Ishikawa (cell line): ENCODE data around the gene GABRR2.

Experiments used
- CEBPB ChIP-seq: IDR thresholded peaks from 2 replicates; pipeline ENCODE4 v1.6.1; 2012
- CREB1 ChIP-seq: IDR thresholded peaks from 2 replicates; pipeline ENCODE4 v1.6.1; 2012; ENCODE audit warnings: low read depth
- EGR1 ChIP-seq: IDR thresholded peaks from 2 replicates; pipeline ENCODE4 v1.6.1; 2012
- EP300 ChIP-seq: IDR thresholded peaks from 2 replicates; pipeline ENCODE4 v1.6.1; 2012; ENCODE audit warnings: borderline replicate concordance
- FOXM1 ChIP-seq: IDR thresholded peaks from 2 replicates; pipeline ENCODE4 v1.6.1; 2012; ENCODE audit warnings: low read depth, borderline replicate concordance
- NFIC ChIP-seq: IDR thresholded peaks from 2 replicates; pipeline ENCODE4 v1.6.1; 2012
- RAD21 ChIP-seq: IDR thresholded peaks from 2 replicates; pipeline ENCODE4 v1.6.1; 2012; ENCODE audit warnings: low read depth
- TAF1 ChIP-seq: IDR thresholded peaks from 2 replicates; pipeline ENCODE4 v1.6.1; 2012; ENCODE audit warnings: low read depth, mild to moderate bottlenecking
- TCF12 ChIP-seq: IDR thresholded peaks from 2 replicates; pipeline ENCODE4 v1.6.1; 2012; ENCODE audit warnings: low read depth
- TEAD4 ChIP-seq: IDR thresholded peaks from 2 replicates; pipeline ENCODE4 v1.6.1; 2012
- YY1 ChIP-seq: IDR thresholded peaks from 2 replicates; pipeline ENCODE4 v1.6.1; 2012; ENCODE audit warnings: low read depth
- ZBTB7A ChIP-seq: IDR thresholded peaks from 2 replicates; pipeline ENCODE4 v1.6.1; 2012; ENCODE audit warnings: low read depth
- TF ChIP-seq, protein P1 (sequence below): IDR thresholded peaks from 2 replicates; pipeline ENCODE4 v1.6.1; 2012
- TF ChIP-seq, protein P2 (sequence below): IDR thresholded peaks from 2 replicates; pipeline ENCODE4 v1.6.1; 2012; ENCODE audit warnings: low read depth, mild to moderate bottlenecking
- TF ChIP-seq, protein P3 (sequence below): IDR thresholded peaks from 2 replicates; pipeline ENCODE4 v1.6.1; 2012

GABRR2 gene

DNA sequence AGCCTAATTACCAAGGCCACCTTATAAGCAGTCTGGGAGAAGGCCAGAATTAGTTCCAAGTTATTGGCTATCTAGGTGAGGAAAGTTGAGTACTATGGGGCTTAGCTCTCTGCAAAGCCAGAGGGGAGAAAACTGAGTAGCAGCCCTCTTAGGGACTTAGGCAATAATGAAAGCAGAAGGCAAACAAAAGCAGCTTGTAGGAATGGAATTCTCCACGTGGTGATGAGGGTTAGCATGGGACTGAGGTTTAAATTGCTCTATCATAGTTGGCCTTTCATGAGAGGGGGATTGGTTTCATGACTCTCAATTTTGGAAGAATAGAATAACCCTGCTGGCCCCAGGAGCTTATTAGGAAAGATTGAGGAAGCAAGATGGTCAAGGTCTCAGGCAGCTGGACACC lies 44.5 kb upstream of the GABRR2 start:
- no peak for TF ChIP-seq ZBTB7A

DNA sequence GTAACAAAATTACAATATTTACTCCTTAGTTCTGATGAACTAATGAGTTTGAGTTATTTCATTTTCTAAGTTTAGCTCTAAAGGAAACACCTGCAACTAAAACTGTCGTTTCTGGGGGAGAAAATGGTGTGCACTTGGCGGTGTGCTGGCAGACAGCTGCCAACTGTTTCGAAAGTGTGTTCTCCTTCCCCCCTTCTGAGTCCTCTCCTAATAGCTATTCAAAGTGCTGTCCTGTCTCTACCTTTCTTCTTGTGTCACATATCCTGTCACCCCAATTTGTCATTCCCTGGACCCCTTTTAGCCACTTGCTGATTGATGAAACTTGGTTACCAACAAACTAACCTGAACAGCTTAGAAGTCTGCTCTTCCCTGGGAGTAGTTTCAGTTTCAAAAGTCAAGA lies 42.3 kb upstream of the GABRR2 start:
- no peak for TF ChIP-seq CREB1
- no peak for TF ChIP-seq TAF1
- TF ChIP-seq TEAD4, result no peak
- no peak for TF ChIP-seq YY1
- TF ChIP-seq, protein P1, sequence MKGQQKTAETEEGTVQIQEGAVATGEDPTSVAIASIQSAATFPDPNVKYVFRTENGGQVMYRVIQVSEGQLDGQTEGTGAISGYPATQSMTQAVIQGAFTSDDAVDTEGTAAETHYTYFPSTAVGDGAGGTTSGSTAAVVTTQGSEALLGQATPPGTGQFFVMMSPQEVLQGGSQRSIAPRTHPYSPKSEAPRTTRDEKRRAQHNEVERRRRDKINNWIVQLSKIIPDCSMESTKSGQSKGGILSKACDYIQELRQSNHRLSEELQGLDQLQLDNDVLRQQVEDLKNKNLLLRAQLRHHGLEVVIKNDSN, result no peak
- TF ChIP-seq RAD21, result no peak
- TF ChIP-seq, protein P2, sequence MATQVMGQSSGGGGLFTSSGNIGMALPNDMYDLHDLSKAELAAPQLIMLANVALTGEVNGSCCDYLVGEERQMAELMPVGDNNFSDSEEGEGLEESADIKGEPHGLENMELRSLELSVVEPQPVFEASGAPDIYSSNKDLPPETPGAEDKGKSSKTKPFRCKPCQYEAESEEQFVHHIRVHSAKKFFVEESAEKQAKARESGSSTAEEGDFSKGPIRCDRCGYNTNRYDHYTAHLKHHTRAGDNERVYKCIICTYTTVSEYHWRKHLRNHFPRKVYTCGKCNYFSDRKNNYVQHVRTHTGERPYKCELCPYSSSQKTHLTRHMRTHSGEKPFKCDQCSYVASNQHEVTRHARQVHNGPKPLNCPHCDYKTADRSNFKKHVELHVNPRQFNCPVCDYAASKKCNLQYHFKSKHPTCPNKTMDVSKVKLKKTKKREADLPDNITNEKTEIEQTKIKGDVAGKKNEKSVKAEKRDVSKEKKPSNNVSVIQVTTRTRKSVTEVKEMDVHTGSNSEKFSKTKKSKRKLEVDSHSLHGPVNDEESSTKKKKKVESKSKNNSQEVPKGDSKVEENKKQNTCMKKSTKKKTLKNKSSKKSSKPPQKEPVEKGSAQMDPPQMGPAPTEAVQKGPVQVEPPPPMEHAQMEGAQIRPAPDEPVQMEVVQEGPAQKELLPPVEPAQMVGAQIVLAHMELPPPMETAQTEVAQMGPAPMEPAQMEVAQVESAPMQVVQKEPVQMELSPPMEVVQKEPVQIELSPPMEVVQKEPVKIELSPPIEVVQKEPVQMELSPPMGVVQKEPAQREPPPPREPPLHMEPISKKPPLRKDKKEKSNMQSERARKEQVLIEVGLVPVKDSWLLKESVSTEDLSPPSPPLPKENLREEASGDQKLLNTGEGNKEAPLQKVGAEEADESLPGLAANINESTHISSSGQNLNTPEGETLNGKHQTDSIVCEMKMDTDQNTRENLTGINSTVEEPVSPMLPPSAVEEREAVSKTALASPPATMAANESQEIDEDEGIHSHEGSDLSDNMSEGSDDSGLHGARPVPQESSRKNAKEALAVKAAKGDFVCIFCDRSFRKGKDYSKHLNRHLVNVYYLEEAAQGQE, result no peak
- no peak for TF ChIP-seq FOXM1
- TF ChIP-seq TCF12, result no peak
- TF ChIP-seq, protein P3, sequence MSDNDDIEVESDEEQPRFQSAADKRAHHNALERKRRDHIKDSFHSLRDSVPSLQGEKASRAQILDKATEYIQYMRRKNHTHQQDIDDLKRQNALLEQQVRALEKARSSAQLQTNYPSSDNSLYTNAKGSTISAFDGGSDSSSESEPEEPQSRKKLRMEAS, result no peak
- no peak for TF ChIP-seq NFIC
- TF ChIP-seq CEBPB, result no peak
- TF ChIP-seq ZBTB7A, result no peak

DNA sequence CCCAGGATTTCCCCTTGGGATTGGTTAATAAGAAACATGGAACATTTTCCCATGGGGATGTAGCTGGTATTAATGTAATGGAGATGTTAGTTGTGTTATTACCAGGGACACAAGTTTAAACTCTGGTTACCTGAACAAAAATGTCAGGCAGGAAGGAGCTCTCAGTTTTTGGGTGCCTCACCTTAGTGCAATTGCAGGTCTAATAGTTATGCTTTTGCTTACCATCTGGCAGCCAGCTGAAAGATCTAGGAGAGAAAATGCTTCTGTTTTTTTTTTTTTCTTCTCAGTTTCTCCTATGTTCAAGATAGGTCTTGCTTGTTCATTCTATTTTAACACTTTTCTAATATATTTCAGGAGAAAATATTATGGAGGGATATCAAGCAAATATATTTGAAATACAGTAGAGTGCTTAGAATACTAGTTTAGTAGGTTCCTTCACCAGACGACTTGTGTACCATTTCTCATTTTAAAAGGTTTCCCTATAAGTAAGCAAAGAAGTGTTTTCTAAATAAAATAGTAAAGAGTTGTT lies 41.6 kb upstream of the GABRR2 start:
- TF ChIP-seq ZBTB7A (no peak), TAF1 (no peak), FOXM1 (no peak), YY1 (no peak), TEAD4 (no peak), EGR1 (no peak), TCF12 (no peak), CEBPB (no peak), EP300 (no peak), RAD21 (no peak), NFIC (no peak), CREB1 (no peak)
- TF ChIP-seq, protein P3, result no peak
- TF ChIP-seq, protein P1, result no peak
- TF ChIP-seq, protein P2, result no peak

DNA sequence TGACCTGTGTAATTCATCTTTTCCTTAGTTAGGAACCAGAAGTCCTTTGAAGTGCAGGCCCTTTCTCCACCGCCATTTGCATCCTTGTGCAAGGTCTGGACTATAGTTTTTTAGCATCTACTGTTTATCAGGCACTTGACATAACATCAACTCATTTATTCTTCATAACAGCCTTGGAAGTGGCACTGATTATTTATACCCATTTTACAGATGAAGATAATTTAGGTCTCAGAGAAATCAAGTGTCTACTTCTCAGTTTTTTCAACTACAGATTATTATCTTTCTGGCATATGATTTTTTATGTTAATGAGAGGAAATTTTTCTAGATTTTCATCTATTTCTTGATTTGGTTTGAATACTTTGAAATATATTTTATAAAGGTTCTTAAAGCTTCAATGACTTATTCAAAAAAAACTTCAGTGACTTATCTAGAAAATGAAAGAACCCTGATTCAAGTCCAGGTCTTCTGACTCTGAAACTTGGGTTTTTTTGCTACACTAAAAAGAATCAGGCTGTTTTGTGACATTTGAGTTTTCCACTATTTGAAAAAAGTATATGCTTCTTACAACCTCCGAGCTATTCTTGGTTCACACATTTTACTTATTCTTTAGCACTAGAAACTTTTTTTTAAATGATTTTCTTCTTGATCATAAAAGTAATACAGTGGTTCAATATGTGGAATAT lies 40.6 kb upstream of the GABRR2 start:
- TF ChIP-seq CREB1, result no peak
- TF ChIP-seq TEAD4, result no peak
- TF ChIP-seq YY1, result no peak
- no peak for TF ChIP-seq TAF1
- TF ChIP-seq EP300, result no peak

DNA sequence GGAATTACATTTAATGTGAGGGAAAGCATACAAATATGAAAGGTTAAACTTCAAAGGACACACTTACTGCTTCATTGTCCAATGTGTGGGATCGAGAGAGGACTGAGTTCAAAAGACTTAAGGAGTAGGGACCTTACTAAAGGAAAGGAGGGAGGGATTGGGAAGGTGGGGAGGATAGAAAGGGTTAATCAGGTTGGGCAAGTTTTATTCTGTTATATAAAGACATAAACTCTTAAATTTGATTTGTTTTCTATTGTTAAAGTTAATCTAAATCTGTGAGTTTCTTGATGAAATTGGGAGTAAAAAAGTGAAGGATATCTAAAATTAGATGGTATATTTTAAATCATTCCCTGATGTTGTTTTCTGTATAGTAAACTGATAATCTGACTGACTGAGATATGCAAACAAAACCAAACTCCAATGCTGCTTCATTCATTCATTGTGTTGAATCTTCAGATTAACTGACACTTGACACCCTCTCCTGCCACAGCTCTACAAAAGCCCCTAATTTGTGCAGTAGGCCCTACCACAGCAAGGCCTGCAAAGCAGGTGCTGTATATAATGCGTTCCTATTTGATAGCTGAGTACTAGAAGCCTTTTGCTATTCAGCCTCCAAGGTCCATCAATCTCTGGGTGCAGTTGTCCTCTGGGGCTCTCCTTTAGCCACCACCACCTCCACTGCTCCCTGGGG lies 38.7 kb upstream of the GABRR2 start:
- TF ChIP-seq FOXM1 (no peak), EGR1 (no peak), TAF1 (no peak), TEAD4 (no peak), RAD21 (no peak), CREB1 (no peak), ZBTB7A (no peak), TCF12 (no peak), NFIC (no peak), CEBPB (no peak), YY1 (no peak), EP300 (no peak)
- TF ChIP-seq, protein P1, result no peak
- TF ChIP-seq, protein P2, result no peak
- TF ChIP-seq, protein P3, result no peak
